ENCODE data around the gene PRKAR2A. TPM values are rescaled to one million over a fixed set of nuclear protein-coding genes. Genes with fewer than 3 reads are reported as not detected.

The PRKAR2A gene
- total and polyA plus RNA-seq, 9 of the 15 experiments (the other 6 are each of a cell fraction or from before 2014, with no cell fraction given): 15.9 to 84.5 (median 37.6) TPM

DNA sequence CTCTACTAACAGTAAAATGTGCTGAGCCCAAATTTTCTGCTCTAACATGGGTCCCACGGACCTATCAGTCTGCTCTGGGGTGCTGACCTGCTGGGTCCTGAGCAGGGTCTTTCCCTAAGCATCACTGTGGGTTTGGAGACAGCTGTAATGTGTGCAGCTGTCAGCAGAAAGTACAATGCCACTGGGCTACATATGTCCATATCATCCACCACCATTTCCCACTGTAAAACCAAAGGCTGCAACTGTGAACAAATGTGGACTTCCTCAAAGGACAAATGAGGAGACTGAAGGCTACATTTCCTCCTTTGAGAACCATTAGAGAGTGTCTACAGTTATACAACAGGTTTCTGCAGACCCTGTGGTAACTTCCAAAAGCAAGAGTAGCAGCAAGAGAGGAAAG is 96.8 kb downstream of the PRKAR2A start (continued):
- TF ChIP-seq ZBTB40 (IDR thresholded peaks at IDR 0.05): no peak
- no peak for TF ChIP-seq ZBTB40 (CRISPR knock-in tag; IDR thresholded peaks at IDR 0.05)
- no peak for TF ChIP-seq CBFA2T3 (IDR thresholded peaks at IDR 0.05)
- TF ChIP-seq BCL6 (CRISPR knock-in tag; IDR thresholded peaks at IDR 0.05): no peak
- no peak for TF ChIP-seq ZNF431 (CRISPR knock-in tag; IDR thresholded peaks at IDR 0.05)
- no peak for TF ChIP-seq RHOXF2B (CRISPR knock-in tag; conservative IDR thresholded peaks at IDR 0.05)
- no peak for TF ChIP-seq ZKSCAN3 (CRISPR knock-in tag; IDR thresholded peaks at IDR 0.05)

Data from K562 (cell line).